Measurements from ENCODE around the gene IGSF8.

IGSF8 gene

GRCh38 chr1:160137216-160137862 is 38.9 kb upstream of the IGSF8 start:
- DNase-seq (ENCODE audit: low spot score): no peak
- TF ChIP-seq CTCF (IDR thresholded peaks at IDR 0.05; ENCODE audit: extremely low read depth, missing control alignments): no peak

- TF ChIP-seq CTCF (IDR thresholded peaks at IDR 0.05; ENCODE audit: extremely low read depth, missing control alignments): no peak
- DNase-seq (ENCODE audit: low spot score): no peak
Measured at GRCh38 chr1:160136926-160137200, 38.4 kb upstream of the IGSF8 start.

- no peak for TF ChIP-seq CTCF (IDR thresholded peaks at IDR 0.05; ENCODE audit: extremely low read depth, missing control alignments)
Measured at GRCh38 chr1:160136121-160136925, 37.9 kb upstream of the IGSF8 start.

GRCh38 chr1:160134791-160135572 is 36.6 kb upstream of the IGSF8 start:
- TF ChIP-seq CTCF (IDR thresholded peaks at IDR 0.05; ENCODE audit: extremely low read depth, missing control alignments): no peak
- no peak for DNase-seq (ENCODE audit: low spot score)

More at GRCh38 chr1:160136121-160136925, 37.9 kb upstream of the IGSF8 start:
- DNase-seq (ENCODE audit: low spot score): no peak

- no peak for DNase-seq (ENCODE audit: low spot score)
- no peak for TF ChIP-seq CTCF (IDR thresholded peaks at IDR 0.05; ENCODE audit: extremely low read depth, missing control alignments)
Measured at GRCh38 chr1:160133990-160134770, 35.8 kb upstream of the IGSF8 start.

GRCh38 chr1:160131803-160132565 is 33.6 kb upstream of the IGSF8 start:
- TF ChIP-seq CTCF (IDR thresholded peaks at IDR 0.05; ENCODE audit: extremely low read depth, missing control alignments): no peak

More at GRCh38 chr1:160131803-160132565, 33.6 kb upstream of the IGSF8 start:
- no peak for DNase-seq (ENCODE audit: low spot score)

Measured in GM20000 (cell line).